Hepatocyte (in vitro differentiated cells): Measurements from ENCODE around the gene SPTAN1. TPM values are rescaled to one million over a fixed set of nuclear protein-coding genes. Genes with fewer than 3 reads are reported as not detected.
A peak's percentile ranks its signal among the peaks of the same experiment; 100 is the strongest.

Source experiments
- DNase-seq: peaks from one replicate; pipeline ENCODE4 v3.0.0-alpha.2; 2016; ENCODE audit warnings: low spot score
- H2AFZ ChIP-seq: fragments of 200-600 bp; sonication (generic); 2 replicates; pipeline ENCODE4 v1.6.0; 2016; ENCODE audit warnings: antibody characterized with exemption, mild to moderate bottlenecking
- H3K27ac ChIP-seq: fragments of 200-600 bp; sonication (generic); 2 replicates; pipeline ENCODE4 v1.5.1; 2016; ENCODE audit warnings: mild to moderate bottlenecking
- H3K27me3 ChIP-seq: fragments of 200-600 bp; sonication (generic); 2 replicates; pipeline ENCODE4 v1.6.1; 2016
- H3K36me3 ChIP-seq: fragments of 200-600 bp; sonication (generic); replicated peaks from 2 replicates; pipeline ENCODE4 v1.5.1; 2016; ENCODE audit warnings: low read depth; ENCODE audit not compliant: insufficient read depth
- H3K4me1 ChIP-seq: fragments of 200-600 bp; sonication (generic); 2 replicates; pipeline ENCODE4 v1.5.1; 2016; ENCODE audit warnings: mild to moderate bottlenecking, moderate library complexity; ENCODE audit not compliant: insufficient read depth
- H3K4me2 ChIP-seq: fragments of 200-600 bp; sonication (generic); 2 replicates; pipeline ENCODE4 v1.6.0; 2016
- H3K4me3 ChIP-seq: fragments of 200-600 bp; sonication (generic); 2 replicates; pipeline ENCODE4 v1.5.1; 2016; ENCODE audit warnings: mild to moderate bottlenecking
- H3K79me2 ChIP-seq: fragments of 200-600 bp; sonication (generic); 2 replicates; pipeline ENCODE4 v1.6.0; 2017; ENCODE audit warnings: mild to moderate bottlenecking
- H3K9me2 ChIP-seq: fragments of 200-600 bp; sonication (generic); replicated peaks from 2 replicates; pipeline ENCODE4 v1.6.0; 2017; ENCODE audit warnings: mild to moderate bottlenecking; ENCODE audit not compliant: insufficient read depth
- H3K9me3 ChIP-seq: fragments of 200-600 bp; sonication (generic); 2 replicates; pipeline ENCODE4 v1.5.1; 2016; ENCODE audit warnings: low read depth, mild to moderate bottlenecking
- H4K20me1 ChIP-seq: fragments of 200-600 bp; sonication (generic); 2 replicates; pipeline ENCODE4 v1.6.0; 2016; ENCODE audit warnings: mild to moderate bottlenecking; ENCODE audit not compliant: insufficient read depth, poor library complexity, severe bottlenecking
- EZH2 ChIP-seq: fragments of 200-600 bp; sonication (generic); IDR thresholded peaks from 2 replicates; pipeline ENCODE4 v1.6.1; 2016; ENCODE audit warnings: antibody characterized with exemption, mild to moderate bottlenecking, borderline replicate concordance
- EZH2phosphoT487 ChIP-seq: fragments of 200-600 bp; sonication (generic); IDR thresholded peaks from one replicate; pipeline ENCODE4 v1.6.1; 2018; ENCODE audit warnings: antibody characterized with exemption, mild to moderate bottlenecking, low read depth, moderate library complexity; ENCODE audit not compliant: unreplicated experiment, severe bottlenecking
- WGBS: methylation state at CpG from one replicate; pipeline ENCODE4 v1.1.6; 2016; ENCODE audit warnings: low lambda C conversion rate; ENCODE audit errors: missing lambda C conversion rate; 5-methylcytosine and 5-hydroxymethylcytosine counted together
- polyA plus RNA-seq: library from polyadenylated mRNA; unstranded; fragments of >200 nt; fragmentation: Nextera tagmentation; extraction: Ambion mirVana; gene quantifications from 2 replicates; pipeline ENCODE4 v1.2.1, GENCODE V29; 2016
- total RNA-seq: library from RNA; depleted of rRNA; stranded (reverse); fragments of >200 nt; gene quantifications from 2 replicates; pipeline ENCODE4 v1.2.3, GENCODE V29; 2014
- TF ChIP-seq, protein P1 (sequence below): fragments of 200-600 bp; sonication (generic); IDR thresholded peaks from 2 replicates; pipeline ENCODE4 v1.5.1; 2016; ENCODE audit warnings: antibody characterized with exemption, mild to moderate bottlenecking; ENCODE audit not compliant: poor library complexity

Gene SPTAN1
- total and polyA plus RNA-seq, 2 experiments from 2014 or later: 123 to 184 TPM

DNA sequence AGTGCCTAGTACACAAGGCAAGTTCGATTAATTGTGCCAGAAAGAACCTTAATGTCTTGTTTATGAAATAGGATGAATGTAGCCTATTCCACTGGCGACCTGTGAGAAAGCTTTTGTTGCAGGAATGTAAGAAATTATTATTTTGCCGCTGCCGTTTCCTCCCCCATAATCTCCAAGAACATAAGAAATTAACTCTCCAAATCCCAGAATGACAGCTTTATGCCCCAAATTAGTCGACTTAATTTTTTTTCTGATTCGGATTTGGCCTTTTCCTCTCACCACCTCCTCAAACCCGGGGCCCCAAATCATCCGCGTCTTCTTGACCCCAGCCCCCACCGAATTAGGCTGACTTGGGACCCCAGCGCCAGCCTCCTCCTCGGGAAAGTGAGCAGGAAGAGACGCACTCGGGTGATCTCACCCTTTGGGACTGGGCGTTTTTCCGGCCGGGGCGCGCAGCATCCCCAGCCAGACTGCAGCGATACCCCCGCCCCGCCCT lies 682 bp upstream of the SPTAN1 start:
- 8% methylated on average over 20 of the region's 22 CpGs for WGBS

DNA sequence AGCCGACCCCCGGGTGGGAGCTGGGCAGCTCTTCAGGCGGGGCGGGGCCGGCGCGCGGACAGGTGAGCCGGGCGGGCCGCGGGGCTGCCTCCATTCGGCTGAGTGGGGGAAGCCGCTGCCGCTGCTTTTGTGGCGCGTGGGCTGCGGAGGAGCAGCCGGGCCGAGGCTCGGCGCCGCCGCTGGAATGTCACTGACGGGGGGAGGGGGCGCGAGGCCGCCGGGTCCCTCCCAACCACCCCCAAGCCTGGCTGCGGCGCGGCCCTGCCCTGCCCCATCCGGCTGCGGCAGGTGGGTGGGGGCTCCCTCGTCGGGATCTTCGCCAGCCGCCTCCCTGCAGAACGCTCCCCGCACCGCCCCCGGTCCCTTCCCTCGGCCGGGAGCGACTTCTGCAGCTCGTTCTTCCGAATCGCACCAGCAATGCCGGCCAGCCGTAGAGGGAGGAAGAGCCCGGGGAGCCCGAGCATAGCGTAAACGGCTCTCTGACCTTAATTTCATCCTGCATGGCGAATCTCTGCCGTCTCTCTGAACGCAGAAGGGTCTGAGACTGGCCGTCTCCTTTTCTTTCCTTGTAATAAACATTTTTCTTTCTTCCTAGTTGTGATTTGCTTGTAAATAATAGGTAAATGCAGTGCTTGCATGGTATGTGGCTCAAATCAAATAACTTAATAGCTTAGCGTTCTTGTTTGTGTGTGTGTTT lies 505 bp downstream of the SPTAN1 start:
- H3K4me3 ChIP-seq: peak overlapping the region; percentile 97
- TF ChIP-seq EZH2phosphoT487: no peak
- TF ChIP-seq, protein P1, sequence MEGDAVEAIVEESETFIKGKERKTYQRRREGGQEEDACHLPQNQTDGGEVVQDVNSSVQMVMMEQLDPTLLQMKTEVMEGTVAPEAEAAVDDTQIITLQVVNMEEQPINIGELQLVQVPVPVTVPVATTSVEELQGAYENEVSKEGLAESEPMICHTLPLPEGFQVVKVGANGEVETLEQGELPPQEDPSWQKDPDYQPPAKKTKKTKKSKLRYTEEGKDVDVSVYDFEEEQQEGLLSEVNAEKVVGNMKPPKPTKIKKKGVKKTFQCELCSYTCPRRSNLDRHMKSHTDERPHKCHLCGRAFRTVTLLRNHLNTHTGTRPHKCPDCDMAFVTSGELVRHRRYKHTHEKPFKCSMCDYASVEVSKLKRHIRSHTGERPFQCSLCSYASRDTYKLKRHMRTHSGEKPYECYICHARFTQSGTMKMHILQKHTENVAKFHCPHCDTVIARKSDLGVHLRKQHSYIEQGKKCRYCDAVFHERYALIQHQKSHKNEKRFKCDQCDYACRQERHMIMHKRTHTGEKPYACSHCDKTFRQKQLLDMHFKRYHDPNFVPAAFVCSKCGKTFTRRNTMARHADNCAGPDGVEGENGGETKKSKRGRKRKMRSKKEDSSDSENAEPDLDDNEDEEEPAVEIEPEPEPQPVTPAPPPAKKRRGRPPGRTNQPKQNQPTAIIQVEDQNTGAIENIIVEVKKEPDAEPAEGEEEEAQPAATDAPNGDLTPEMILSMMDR: no peak
- no peak for TF ChIP-seq EZH2
- DNase-seq: peak; percentile 79
- H3K9me3 ChIP-seq: no peaks in the 10 kb centered on the region
- H3K27me3 ChIP-seq: no peaks in the 10 kb centered on the region
- H3K79me2 ChIP-seq: peaks cover 48% of the 10 kb centered on the region
- H3K36me3 ChIP-seq: no peaks in the 10 kb centered on the region
- peak overlapping the region; percentile 77 for H3K4me2 ChIP-seq
- H4K20me1 ChIP-seq: peaks cover 14% of the 10 kb centered on the region
- peak overlapping the region; percentile 57 for H2AFZ ChIP-seq
- H3K27ac ChIP-seq: peak overlapping the region; percentile 97
- peaks cover 45% of the 10 kb centered on the region for H3K4me1 ChIP-seq
- WGBS: under 1% methylated on average over 25 of the region's 59 CpGs
- no peaks in the 10 kb centered on the region for H3K9me2 ChIP-seq

More for the DNA sequence above, 682 bp upstream of the SPTAN1 start:
- Histone ChIP-seq H3K79me2 (peaks cover 38% of the 10 kb centered on the region), H4K20me1 (peaks cover 14% of the 10 kb centered on the region), H3K9me3 (no peaks in the 10 kb centered on the region), H3K9me2 (no peaks in the 10 kb centered on the region), H3K4me1 (peaks cover 35% of the 10 kb centered on the region), H3K36me3 (no peaks in the 10 kb centered on the region), H3K27ac (peak overlapping the region; percentile 69), H2AFZ (peak overlapping the region; percentile 42), H3K27me3 (no peaks in the 10 kb centered on the region), H3K4me3 (peak overlapping the region; percentile 48), H3K4me2 (peak overlapping the region; percentile 76)
- DNase-seq: peak; percentile 6
- TF ChIP-seq EZH2phosphoT487 (no peak), EZH2 (no peak)
- TF ChIP-seq, protein P1: no peak

DNA sequence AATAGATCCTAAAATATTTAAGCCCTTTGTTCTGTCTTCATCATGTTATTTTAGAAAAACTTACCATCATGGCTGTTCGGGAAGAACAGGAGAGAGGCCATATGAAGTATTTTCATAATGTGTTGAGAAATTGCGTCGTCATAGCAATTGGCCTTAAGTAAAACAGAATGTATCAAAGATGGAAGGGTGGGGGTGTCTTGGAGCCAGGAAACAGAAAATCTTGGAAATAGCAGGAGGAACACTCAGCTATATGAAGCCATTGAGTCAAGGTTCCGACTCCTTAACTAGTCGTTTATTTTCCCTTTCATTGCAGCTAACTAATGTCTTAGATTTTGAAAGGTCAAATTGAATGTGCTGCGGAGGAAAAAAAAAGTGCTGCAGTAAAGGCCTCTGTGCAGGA lies 1.3 kb downstream of the SPTAN1 start:
- Histone ChIP-seq H3K27me3 (no peaks in the 10 kb centered on the region), H4K20me1 (peaks cover 19% of the 10 kb centered on the region), H3K9me2 (no peaks in the 10 kb centered on the region), H3K4me1 (peaks cover 53% of the 10 kb centered on the region), H3K4me2 (peak overlapping the region; percentile 77), H3K9me3 (no peaks in the 10 kb centered on the region), H3K36me3 (no peaks in the 10 kb centered on the region), H3K27ac (peak overlapping the region; percentile 97), H2AFZ (no peak overlapping the region), H3K79me2 (peaks cover 53% of the 10 kb centered on the region), H3K4me3 (peak overlapping the region; percentile 97)
- 44% methylated on average over 6 of the region's 6 CpGs for WGBS
- DNase-seq: peak; percentile 45
- no peak for TF ChIP-seq EZH2
- TF ChIP-seq, protein P1: no peak
- TF ChIP-seq EZH2phosphoT487: no peak
